Ishikawa (cell line): ENCODE results near the gene VGLL3.

Source experiments
- CEBPB ChIP-seq: IDR thresholded peaks from 2 replicates; pipeline ENCODE4 v1.6.1; 2012
- EP300 ChIP-seq: IDR thresholded peaks from 2 replicates; pipeline ENCODE4 v1.6.1; 2012; ENCODE audit warnings: borderline replicate concordance
- FOXM1 ChIP-seq: IDR thresholded peaks from 2 replicates; pipeline ENCODE4 v1.6.1; 2012; ENCODE audit warnings: low read depth, borderline replicate concordance
- NFIC ChIP-seq: IDR thresholded peaks from 2 replicates; pipeline ENCODE4 v1.6.1; 2012
- RAD21 ChIP-seq: IDR thresholded peaks from 2 replicates; pipeline ENCODE4 v1.6.1; 2012; ENCODE audit warnings: low read depth
- TAF1 ChIP-seq: IDR thresholded peaks from 2 replicates; pipeline ENCODE4 v1.6.1; 2012; ENCODE audit warnings: low read depth, mild to moderate bottlenecking
- TCF12 ChIP-seq: IDR thresholded peaks from 2 replicates; pipeline ENCODE4 v1.6.1; 2012; ENCODE audit warnings: low read depth
- TEAD4 ChIP-seq: IDR thresholded peaks from 2 replicates; pipeline ENCODE4 v1.6.1; 2012
- YY1 ChIP-seq: IDR thresholded peaks from 2 replicates; pipeline ENCODE4 v1.6.1; 2012; ENCODE audit warnings: low read depth
- TF ChIP-seq, protein P1 (sequence below): IDR thresholded peaks from 2 replicates; pipeline ENCODE4 v1.6.1; 2012
- TF ChIP-seq, protein P2 (sequence below): IDR thresholded peaks from 2 replicates; pipeline ENCODE4 v1.6.1; 2012; ENCODE audit warnings: low read depth, mild to moderate bottlenecking
- TF ChIP-seq, protein P3 (sequence below): IDR thresholded peaks from 2 replicates; pipeline ENCODE4 v1.6.1; 2012

DNA sequence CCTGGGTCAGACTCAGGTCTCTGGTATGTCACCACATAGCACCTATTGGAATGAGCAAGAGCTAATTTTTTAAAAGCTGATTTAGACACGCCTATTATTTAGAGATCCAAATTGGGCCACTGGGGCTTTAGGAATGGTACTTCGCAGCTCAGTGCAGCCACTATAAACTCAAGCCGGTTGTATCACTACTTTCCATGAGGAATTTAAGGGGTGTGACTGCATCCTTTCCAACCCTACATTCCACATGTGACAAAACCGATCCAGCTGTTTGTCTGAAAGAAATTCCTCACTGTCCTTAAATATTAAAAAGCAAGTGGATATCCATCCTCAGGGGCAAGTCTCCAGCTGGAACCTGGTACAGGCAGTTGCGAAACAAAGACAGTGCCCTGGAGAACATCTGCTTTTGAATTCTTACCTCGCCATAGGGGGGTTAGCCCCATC is 12.8 kb downstream of the VGLL3 start:
- TF ChIP-seq, protein P1, sequence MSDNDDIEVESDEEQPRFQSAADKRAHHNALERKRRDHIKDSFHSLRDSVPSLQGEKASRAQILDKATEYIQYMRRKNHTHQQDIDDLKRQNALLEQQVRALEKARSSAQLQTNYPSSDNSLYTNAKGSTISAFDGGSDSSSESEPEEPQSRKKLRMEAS, result no peak
- TF ChIP-seq FOXM1 (no peak), TEAD4 (no peak), EP300 (no peak), TAF1 (no peak), YY1 (no peak), RAD21 (no peak), CEBPB (no peak), NFIC (no peak), TCF12 (no peak)
- TF ChIP-seq, protein P2, sequence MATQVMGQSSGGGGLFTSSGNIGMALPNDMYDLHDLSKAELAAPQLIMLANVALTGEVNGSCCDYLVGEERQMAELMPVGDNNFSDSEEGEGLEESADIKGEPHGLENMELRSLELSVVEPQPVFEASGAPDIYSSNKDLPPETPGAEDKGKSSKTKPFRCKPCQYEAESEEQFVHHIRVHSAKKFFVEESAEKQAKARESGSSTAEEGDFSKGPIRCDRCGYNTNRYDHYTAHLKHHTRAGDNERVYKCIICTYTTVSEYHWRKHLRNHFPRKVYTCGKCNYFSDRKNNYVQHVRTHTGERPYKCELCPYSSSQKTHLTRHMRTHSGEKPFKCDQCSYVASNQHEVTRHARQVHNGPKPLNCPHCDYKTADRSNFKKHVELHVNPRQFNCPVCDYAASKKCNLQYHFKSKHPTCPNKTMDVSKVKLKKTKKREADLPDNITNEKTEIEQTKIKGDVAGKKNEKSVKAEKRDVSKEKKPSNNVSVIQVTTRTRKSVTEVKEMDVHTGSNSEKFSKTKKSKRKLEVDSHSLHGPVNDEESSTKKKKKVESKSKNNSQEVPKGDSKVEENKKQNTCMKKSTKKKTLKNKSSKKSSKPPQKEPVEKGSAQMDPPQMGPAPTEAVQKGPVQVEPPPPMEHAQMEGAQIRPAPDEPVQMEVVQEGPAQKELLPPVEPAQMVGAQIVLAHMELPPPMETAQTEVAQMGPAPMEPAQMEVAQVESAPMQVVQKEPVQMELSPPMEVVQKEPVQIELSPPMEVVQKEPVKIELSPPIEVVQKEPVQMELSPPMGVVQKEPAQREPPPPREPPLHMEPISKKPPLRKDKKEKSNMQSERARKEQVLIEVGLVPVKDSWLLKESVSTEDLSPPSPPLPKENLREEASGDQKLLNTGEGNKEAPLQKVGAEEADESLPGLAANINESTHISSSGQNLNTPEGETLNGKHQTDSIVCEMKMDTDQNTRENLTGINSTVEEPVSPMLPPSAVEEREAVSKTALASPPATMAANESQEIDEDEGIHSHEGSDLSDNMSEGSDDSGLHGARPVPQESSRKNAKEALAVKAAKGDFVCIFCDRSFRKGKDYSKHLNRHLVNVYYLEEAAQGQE, result no peak
- TF ChIP-seq, protein P3, sequence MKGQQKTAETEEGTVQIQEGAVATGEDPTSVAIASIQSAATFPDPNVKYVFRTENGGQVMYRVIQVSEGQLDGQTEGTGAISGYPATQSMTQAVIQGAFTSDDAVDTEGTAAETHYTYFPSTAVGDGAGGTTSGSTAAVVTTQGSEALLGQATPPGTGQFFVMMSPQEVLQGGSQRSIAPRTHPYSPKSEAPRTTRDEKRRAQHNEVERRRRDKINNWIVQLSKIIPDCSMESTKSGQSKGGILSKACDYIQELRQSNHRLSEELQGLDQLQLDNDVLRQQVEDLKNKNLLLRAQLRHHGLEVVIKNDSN, result no peak
